Stimulated activated CD4-positive, alpha-beta T cell treated with anti-CD3 and anti-CD28 coated beads, Interleukin-2, amount 100 ng/mL, for 24 hours (primary cell): Measurements from ENCODE around the gene HTR6.

Experiments used
- DNase-seq, 2 donors: peaks; one replicate each; pipeline ENCODE4 v3.0.0-alpha.2; 2020

Gene HTR6

DNA sequence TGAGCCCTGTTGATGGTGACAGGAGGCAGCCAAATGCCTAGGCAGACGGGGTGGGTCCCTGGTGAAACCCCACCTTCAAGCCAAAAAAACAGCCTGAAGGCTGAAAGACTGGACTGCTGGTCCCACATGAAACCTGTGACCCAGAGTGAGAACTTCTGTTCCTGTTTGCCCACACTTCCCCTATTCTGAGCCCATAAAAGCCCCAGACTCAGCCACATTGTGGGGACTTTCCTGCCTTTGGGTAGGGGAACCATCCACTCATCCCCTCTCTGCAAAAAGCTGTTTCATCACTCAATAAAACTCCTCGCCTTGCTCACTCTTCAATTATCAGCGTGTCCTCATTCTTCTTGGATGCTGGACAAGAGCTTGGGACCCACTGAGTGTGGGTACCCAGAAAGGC lies 25.2 kb downstream of the HTR6 start:
- DNase-seq: no peak

DNA sequence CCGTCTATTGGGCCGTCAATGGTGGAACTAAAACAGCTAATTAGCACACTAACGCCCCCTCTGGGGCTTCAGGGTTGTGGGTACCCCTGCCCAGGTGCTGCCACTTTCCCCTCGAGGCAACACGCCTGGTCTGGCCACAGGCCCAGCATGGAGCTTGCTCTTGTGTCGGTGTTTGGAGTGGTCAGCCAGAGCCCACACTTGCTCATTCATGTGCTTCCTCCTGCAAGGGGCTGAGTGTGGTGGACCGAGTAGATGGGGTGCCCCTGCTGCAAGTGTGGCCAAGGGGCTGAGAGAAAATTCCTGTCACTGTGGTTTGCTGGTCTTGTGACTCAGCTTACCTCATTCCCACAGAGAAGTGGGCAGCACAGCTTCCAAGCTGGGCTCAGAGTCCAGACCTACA lies 25.7 kb downstream of the HTR6 start:
- DNase-seq: no peak

DNA sequence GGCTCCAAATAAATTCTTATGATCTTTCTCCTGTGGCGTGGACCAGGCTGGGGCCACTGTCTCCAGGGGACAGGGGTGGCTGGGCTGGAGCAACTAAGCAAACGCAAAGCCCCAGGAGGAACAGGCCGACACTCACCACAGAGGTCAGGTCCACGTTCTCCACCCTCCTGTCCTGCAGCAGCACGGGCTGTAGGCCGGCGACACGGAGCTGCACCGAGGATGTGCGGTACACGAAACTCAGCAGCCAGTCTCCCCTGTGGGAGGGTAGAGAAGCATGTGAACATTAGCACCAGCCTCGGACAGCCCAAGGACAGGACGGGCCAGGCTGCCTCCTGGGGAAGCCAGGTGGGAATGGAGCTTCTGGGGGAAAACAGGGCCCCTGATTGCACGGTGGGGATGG lies 29.6 kb downstream of the HTR6 start:
- no peak for DNase-seq

DNA sequence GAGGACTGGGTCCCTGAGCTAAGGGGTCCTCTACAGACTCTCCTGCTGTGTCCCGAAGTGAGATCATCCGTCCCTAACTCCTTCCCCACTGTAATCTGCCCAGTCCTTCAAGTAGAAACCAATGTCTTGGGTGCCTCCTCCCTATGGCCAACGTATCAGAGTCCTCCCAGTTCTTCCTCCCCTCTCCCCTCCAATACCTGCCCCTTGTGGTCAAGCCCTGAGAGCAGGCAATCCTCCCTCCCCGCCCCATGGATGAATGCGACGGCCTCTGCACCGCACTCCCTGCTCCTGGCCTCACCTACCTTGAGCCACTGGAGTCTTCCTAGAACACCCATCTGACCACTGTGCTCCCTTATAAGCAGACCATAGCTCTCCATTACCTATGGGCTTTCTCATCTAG lies 31.1 kb downstream of the HTR6 start:
- DNase-seq: no peak

DNA sequence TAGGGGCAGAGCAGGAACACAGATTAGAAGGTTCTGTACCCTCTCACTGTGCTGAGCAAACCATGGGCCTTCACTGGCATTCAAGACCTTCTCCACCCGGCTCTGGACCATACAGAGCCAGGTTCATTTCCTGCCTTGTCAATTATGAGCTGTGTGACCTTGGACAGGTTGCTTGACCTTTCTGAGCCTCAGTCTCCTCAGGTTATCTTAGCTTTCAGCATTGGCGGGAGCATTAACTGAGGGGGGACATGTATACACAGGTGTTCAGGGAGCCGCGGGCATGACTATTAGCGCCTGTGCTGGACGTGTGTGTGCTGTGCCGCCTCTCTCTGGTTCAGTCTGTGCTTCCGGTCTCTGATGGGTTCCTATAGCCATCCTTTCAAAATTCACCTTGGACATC lies 32.1 kb downstream of the HTR6 start:
- no peak for DNase-seq

DNA sequence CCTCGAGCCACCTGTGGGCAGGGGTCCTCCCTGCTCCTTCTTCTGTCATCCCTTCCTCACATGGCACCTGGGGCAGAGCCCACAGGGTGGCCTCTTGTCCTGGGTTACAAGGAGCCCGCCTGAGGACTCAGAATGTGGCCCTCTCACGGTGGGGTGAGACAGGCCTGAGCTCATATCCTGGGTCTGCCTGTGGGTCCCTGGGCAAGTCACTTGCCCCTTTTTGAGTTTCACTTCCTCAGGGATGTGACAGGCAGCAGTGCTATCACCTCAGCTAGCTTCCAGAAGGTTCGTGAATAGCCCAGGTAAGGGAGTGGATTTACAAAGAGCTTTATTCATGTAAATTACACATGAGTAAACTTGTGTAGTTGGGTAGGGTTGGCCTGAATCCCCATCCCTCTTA lies 33.5 kb downstream of the HTR6 start:
- DNase-seq: no peak

DNA sequence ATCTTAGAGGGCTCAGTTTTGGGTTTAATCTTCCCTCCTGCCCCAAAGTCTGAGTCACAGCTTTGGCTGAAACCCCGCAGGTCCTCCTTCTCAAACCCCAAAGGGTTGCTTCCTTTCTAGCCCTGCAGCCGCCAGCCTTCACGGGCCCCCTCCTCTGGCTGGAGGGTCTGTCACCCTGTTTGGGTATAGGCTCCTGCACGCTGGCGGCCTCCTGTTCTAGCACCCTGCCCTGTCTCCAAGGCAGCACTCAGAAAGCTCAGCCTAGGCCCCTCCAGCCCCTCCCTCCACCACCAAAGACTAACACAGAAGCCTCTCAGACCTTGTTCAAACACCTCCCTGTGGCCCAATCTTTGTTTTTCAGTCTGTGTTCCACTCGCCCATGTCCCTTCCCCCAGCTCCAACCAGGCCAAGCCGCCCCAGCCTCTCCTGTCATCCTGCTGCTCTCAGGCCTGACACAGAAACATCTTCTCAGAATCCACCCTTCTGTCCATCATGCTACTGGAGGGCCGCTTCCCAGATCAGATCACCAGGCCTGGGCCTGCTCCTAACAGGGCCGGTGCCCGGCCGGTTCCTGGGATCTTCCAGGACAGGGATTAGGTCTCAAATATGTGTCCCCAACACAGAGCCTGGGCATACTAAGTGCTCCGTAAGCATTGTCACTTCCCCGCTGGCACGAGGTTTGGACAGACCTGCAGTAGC lies 35.6 kb downstream of the HTR6 start:
- DNase-seq: no peak

DNA sequence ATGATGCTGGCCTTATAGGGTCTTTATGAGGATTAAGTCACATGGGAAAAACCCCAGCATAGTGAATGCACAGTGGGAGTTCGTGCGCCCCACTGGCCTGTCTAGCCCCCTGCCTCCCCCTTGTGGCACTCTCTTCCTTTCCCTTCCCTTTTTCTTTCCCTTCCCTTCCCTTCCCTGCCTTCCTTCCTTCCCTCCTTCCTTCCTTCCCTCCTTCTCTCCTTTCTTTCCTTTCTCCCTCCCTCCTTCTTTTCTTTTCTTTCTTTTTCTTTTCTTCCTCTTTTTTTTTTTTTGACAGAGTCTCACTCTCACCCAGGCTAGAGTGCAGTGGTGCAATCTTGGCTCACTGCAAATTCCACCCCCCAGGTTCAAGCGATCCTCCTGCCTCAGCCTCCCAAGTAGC lies 38.6 kb downstream of the HTR6 start:
- DNase-seq: no peak

DNA sequence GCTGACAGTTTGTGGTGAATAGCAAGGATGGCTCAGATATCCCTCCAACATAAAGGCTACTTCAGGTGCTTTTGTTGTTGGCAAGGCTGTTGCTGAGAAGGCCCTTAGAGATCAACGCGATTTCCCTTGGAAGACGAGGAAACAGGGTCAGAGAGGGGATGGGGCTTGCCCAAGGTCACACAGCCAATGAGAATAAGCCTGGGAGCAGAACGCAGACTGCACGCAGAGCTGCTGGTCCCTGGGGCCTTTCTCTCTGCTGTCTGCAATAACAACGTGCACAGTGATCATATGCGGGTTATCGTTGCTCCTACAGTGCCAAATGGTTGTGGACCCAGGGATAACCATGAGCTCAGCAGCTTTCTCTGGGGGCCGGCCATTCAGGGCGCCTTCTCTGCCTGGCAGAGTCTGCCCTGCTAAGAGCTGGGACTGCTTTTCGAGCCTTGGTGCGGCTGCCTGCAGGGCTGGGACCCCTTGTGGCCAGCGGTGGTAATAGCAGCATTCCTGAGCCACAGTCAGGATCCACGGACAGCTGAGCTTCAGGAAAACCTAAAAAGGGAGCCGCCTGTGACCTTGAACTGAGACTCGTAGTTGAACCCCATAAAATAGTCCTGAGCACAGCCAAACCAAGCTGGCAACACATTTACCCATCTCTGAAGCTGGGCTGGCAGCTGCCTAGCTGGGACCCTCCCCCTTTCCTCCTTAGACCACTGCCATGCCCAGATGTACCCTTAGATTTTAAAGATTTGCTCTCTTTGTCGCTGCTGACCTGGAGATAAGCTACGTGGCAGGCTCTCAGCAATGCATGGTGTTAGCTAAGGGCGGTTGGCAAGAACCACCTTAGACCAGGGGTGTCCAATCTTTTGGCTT lies 39.8 kb downstream of the HTR6 start:
- DNase-seq: peak; percentile 70

DNA sequence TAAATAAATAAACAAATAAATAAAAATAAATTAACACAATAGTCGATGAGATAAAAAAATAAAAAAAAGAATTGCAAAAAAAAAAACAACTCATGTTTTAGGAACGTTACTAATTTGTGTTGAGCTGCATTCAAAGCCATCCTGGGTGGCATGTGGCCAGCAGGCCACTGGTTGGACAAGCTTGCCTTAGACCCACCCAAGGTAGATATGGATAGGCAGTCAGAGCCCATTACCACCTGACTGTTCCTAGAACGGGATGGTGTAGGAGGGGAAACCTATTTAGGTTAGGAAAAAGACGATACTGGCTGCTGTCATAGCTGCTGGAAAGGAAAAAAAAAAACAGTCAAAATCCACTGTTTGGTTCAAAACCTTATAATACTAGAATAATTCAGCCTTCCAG lies 40.8 kb downstream of the HTR6 start:
- DNase-seq: no peak

DNA sequence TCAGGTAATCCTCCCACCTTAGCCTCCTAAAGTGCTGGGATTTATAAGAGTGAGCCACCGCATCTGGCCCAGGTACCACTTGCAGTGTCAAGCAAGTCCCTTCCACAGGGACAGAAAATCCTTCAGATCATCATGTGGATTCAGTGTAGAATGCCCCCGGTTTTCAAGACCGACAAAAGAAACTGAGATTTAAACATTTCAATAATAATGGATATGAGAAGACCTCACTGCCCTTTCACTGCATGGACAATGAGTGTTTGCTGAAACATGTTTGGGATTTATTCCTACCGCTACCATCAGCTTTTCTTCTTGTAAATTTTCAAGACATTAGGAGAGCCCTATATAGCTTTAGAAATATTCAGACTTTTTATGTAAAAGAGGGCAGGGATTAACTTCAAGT lies 41.5 kb downstream of the HTR6 start:
- DNase-seq: no peak

DNA sequence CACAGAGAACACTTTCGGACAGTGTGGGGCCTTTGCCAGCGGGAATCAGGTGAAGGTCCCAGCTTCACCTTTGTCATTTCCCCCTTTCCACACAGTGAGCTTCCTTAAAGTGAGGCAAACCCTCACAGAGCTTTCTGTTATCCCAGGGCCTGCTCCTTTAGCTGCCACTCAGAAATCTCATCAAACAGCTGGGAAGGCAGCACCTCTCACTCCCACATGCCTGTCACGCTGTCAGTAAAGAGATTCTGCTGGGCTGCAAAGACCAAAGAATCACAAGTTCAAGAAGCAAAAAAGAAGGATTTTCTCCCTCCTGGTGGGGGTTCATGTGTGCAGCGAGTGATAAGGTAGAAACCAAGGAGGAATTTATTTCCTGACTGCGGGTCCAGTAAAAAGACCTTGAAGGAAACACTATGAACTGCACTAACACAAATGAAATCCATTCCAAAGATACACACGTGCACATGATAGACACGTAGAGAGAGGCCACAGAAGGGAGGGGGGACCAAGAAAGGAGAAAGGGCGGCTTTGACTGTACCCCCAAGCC lies 44.0 kb downstream of the HTR6 start:
- no peak for DNase-seq

DNA sequence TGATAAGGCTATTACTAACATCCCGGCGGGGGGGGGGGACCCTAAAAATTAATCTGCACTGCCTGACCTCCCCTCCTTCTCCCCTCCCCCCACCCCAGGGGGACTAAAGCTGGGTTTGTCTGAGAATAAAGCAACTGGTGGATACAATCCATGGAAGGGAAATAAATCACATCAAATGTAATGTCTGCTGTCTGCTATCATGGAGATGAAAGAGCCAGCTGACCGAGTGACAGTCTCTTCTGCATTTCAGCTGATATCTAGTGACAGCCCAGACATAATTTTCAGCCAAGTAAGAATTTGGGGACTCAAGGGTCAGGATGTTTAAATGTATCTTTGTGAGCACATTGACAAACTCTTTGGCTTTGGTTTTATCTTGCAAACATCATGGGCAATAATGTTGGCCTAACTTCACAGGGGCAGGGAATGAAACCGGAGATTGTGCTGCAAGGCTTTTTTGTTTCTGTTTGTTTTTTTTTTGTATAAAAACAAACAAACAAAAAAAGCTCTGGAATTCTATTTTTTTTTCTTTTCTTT lies 44.7 kb downstream of the HTR6 start:
- DNase-seq: no peak

DNA sequence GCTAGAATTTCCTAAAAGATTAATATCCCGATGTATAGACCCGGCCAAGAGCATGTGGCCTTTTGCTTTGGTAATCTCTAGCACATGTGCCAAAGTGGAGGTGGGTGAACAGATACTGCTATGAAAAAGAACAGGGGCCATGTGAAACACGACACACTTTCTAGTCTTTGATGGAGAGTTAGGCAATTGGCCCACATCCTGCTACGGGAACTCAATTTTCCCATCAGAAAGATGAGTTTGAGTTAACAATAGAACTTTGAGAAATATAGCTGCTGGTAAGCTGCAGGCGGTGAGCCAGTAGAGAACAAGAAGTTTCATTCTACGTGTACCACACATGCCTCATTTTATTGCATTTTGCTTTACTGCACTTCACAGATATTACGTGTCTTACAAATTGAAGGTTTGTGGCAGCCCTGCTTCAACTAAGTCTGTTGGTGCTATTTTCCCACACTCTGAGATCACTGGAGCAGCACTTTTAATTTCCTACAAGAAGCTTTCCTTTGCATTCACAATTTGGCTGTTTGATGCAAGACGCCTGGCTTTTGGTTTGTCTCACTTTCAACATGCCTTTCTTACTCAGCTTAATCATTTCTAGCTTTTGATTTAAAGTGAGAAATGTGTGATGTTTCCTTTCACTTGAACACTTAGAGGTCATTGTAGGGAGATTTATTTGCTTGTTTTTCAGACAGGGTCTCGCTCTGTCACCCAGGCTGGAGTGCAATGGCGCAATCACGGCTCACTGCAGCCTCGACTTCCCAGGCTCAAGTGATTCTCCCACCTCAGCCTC lies 46.3 kb downstream of the HTR6 start:
- peak; percentile 23 to 37 for DNase-seq

DNA sequence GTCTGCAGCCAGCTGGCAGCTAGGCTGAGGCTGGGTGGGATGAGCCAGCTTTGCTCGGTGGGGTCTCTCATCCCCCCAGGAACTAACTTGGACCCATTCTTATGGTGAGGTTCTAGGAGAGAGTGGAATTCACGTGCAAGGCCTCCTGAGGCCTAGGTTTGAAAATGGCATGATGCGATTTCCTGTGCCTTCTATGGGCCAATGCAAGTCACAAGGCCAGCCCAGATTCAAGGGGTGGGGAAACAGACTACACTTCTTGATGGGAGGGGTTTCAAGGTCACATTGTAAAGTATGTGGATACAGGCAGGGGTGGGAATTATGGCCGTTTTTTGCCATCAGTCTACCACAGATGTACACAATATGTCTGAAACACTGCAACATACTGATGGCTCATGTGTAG lies 48.3 kb downstream of the HTR6 start:
- no peak for DNase-seq

DNA sequence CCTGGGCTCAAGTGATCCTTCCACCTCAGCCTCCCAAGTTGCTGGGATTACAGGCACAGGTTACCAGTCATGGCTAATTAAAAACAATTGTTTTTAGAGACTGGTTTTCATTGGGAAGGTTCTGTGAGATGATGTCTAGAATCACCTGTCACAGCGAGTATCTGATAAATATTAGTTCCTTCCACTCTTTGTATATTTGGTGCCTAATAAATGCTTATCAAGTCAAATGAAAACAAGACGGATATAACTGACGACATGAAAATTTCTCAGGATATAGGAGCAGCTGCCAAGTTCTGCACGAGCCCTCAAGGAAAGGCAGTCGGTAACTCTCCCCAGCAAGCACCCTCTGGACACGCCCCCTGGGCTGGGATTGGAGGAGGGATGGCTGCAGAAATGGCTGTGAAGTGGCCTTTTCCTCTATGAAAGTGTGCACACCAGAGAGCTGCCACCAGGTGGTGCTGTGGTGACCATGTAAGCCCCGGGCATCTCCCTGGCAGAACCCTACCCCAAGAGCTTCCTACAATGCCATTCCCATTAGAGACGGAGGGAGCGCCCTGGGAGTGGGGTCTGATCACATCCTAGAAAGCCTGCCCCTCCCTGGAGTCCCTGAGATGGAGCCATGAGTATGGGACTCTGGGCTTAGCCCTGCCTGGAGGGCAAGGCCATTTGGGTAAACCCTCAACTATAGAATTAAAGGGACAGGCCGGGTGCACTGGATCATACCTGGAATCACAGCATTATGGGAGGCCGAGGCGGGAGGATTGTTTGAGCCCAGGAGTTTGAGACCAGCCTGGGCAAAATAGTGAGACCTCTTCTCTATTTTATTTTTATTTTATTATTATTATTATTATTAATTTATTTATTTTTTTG lies 50.9 kb downstream of the HTR6 start:
- peak; percentile 91 to 94 for DNase-seq

DNA sequence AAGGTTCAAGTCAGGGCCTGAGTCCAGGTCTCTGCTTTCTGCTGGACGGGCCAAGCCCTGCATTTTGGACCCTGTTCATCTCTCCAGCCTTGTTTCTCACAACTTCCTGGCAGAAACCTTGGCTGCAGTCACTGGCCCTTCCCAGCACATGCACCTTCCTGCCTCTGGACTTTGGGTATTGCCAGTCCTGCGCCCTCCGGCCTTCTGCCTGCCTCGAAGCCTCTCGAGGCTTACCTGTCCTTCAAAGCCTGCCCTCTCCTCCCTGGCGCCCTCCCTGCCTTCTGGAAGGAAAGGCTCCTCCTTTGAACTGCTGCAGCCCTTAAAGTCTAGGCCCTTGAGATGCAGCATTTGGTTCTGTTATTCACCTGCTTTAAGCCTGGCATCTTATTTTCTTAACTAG lies 52.8 kb downstream of the HTR6 start:
- DNase-seq: no peak

DNA sequence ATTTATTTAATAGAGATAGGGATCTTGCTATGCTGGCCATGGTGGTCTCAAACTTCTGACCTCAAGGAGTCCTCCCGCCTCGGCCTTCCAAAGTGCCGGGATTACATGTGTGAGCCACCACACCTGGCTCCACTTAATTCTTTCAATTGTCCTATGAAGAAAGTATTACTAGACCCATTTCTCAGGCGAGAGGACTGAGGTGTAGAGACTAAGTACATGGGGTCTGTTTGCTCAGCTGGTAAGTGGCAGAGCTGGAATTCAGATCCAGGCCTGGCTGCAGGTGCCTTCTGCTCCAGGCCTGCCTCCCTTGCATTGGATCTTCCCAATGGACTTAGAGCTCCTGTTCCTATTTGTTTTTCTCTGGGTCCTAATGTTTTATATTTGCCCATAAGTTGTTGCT lies 55.5 kb downstream of the HTR6 start:
- no peak for DNase-seq

DNA sequence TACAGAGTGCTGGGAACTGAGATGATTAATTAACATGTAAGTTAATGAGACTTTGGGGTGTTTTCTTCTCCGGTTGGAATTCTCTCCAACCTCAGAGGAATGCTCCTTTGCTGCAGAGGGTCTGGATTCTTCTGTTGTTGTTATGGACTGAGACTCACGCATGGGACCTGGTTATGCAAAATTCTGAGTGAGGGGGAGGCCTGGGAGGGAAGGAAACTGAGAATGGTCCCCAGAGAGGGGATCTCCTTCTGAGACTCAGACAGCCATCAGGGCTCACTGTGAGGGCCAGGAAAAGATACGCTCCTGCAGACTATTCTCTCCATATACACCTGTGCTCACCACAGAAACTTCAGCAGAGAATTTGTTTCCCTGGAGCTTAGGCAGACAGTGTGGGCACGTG lies 56.3 kb downstream of the HTR6 start:
- no peak for DNase-seq

DNA sequence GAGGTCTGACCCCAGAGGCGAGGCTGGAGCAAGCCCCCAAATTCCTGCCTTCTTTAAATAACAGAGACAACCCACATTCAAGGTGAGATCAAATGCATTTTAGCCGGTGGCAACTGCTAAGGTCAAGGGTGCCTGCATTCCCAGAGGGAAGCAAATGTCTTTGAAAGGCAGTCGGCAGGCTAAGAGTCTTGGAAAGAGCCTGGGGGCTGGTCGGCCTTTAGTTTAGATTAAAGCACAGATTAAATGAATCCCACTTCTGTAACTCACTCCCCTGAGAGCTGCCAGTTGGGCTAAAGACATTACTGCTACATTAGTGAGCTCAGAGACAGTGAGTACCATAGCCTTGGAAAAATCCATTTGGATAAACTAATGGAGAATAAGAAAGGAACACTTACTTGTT lies 59.2 kb downstream of the HTR6 start:
- no peak for DNase-seq

DNA sequence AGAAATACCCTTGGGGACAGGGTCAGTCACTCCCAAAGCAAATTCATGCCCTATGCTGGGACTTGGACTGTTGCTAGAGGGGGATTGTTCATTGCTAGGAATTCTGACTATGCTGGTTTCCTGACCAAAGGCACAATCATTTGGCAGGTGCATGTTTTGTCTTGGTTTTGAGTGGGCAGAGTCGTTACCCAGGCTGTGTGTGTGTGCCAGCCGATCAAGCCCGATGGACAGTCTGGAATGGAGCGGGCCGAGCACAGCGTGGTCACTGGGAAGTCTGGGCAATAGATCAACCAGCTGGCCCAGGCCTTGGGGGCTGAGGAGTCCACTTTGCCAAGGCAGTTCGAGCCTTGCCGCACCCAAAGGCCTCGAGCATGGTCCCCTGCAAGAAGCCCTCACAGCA lies 60.9 kb downstream of the HTR6 start:
- no peak for DNase-seq
